Parathyroid adenoma (tissue), 2 donors: ENCODE results near the gene FARS2.

Source experiments
- H2AFZ ChIP-seq: fragments of 300-600 bp; sonication (generic); one replicate; pipeline ENCODE4 v1.7.0; 2017; ENCODE audit warnings: antibody characterized with exemption, mild to moderate bottlenecking
- H3K27ac ChIP-seq: fragments of 300-600 bp; sonication (generic); one replicate; pipeline ENCODE4 v1.7.0; 2017
- H3K27me3 ChIP-seq: fragments of 300-600 bp; sonication (generic); one replicate; pipeline ENCODE4 v1.7.0; 2017; ENCODE audit warnings: low read length; ENCODE audit not compliant: control insufficient read depth, insufficient read depth
- H3K36me3 ChIP-seq: fragments of 300-600 bp; sonication (generic); one replicate; pipeline ENCODE4 v1.7.0; 2017; ENCODE audit warnings: low read length; ENCODE audit not compliant: control insufficient read depth, insufficient read depth
- H3K4me1 ChIP-seq: fragments of 300-600 bp; sonication (generic); one replicate; pipeline ENCODE4 v1.7.0; 2017; ENCODE audit warnings: control low read depth
- H3K4me2 ChIP-seq: fragments of 300-600 bp; sonication (generic); one replicate; pipeline ENCODE4 v1.7.0; 2017; ENCODE audit warnings: low read length
- H3K4me3 ChIP-seq: fragments of 300-600 bp; sonication (generic); one replicate; pipeline ENCODE4 v1.7.0; 2017; ENCODE audit warnings: low read depth, low read length
- H3K79me2 ChIP-seq: fragments of 300-600 bp; sonication (generic); one replicate; pipeline ENCODE4 v1.7.0; 2017; ENCODE audit warnings: control low read depth
- H3K9ac ChIP-seq: fragments of 300-600 bp; sonication (generic); one replicate; pipeline ENCODE4 v1.7.0; 2017; ENCODE audit warnings: mild to moderate bottlenecking
- H3K9me3 ChIP-seq: fragments of 300-600 bp; sonication (generic); one replicate; pipeline ENCODE4 v1.7.0; 2017; ENCODE audit warnings: low read length; ENCODE audit not compliant: control insufficient read depth
- CTCF ChIP-seq: fragments of 300-600 bp; sonication (generic); IDR thresholded peaks from one replicate; pipeline ENCODE4 v1.7.0; 2017; ENCODE audit warnings: antibody characterized with exemption, mild to moderate bottlenecking
- donor health status: primary hyperparathyroidism.

The FARS2 gene

GRCh38 chr6:5250911-5251310, 10.4 kb upstream of the FARS2 start:
- no peak overlapping the region for H2AFZ ChIP-seq
- no peaks in the 10 kb centered on the region for H3K4me1 ChIP-seq
- no peak overlapping the region for H3K4me2 ChIP-seq
- TF ChIP-seq CTCF, result no peak
- no peaks in the 10 kb centered on the region for H3K36me3 ChIP-seq
- H3K79me2 ChIP-seq, result peaks cover 10% of the 10 kb centered on the region
- no peaks in the 10 kb centered on the region for H3K27me3 ChIP-seq
- no peak overlapping the region for H3K27ac ChIP-seq
- H3K4me3 ChIP-seq, result no peak overlapping the region
- no peak overlapping the region for H3K9ac ChIP-seq
- no peaks in the 10 kb centered on the region for H3K9me3 ChIP-seq

- no peak for TF ChIP-seq CTCF
- Histone ChIP-seq H3K4me2 (no peak overlapping the region), H3K27me3 (no peaks in the 10 kb centered on the region), H3K9ac (no peak overlapping the region), H3K27ac (no peak overlapping the region), H3K36me3 (no peaks in the 10 kb centered on the region), H3K79me2 (peaks cover 19% of the 10 kb centered on the region), H2AFZ (no peak overlapping the region), H3K4me1 (no peaks in the 10 kb centered on the region), H3K4me3 (no peak overlapping the region), H3K9me3 (no peaks in the 10 kb centered on the region)
These were observed 4.4 kb upstream of the FARS2 start for GRCh38 chr6:5256952-5257351.

GRCh38 chr6:5257400-5257799, 3.9 kb upstream of the FARS2 start:
- Histone ChIP-seq H3K4me1 (no peaks in the 10 kb centered on the region), H3K4me2 (no peak overlapping the region), H3K9me3 (no peaks in the 10 kb centered on the region), H3K9ac (no peak overlapping the region), H2AFZ (no peak overlapping the region), H3K27me3 (no peaks in the 10 kb centered on the region), H3K79me2 (peaks cover 17% of the 10 kb centered on the region), H3K27ac (no peak overlapping the region), H3K36me3 (no peaks in the 10 kb centered on the region), H3K4me3 (no peak overlapping the region)
- TF ChIP-seq CTCF, result no peak

GRCh38 chr6:5259428-5259827, 1.9 kb upstream of the FARS2 start:
- no peak overlapping the region for H3K4me3 ChIP-seq
- peak overlapping the region; percentile 94 for H3K4me2 ChIP-seq
- H2AFZ ChIP-seq, result peak overlapping the region; percentile 94
- H3K4me1 ChIP-seq, result no peaks in the 10 kb centered on the region
- H3K27me3 ChIP-seq, result no peaks in the 10 kb centered on the region
- no peak overlapping the region for H3K9ac ChIP-seq
- H3K36me3 ChIP-seq, result no peaks in the 10 kb centered on the region
- peaks cover 13% of the 10 kb centered on the region for H3K79me2 ChIP-seq
- H3K9me3 ChIP-seq, result no peaks in the 10 kb centered on the region
- H3K27ac ChIP-seq, result no peak overlapping the region
- TF ChIP-seq CTCF, result no peak

- no peak for TF ChIP-seq CTCF
- peak overlapping the region; percentile 96 for H3K27ac ChIP-seq
- no peak overlapping the region for H3K9ac ChIP-seq
- H3K4me2 ChIP-seq, result peak overlapping the region; percentile 94
- H3K79me2 ChIP-seq, result peaks cover 17% of the 10 kb centered on the region
- peak overlapping the region; percentile 82 for H3K4me3 ChIP-seq
- no peaks in the 10 kb centered on the region for H3K4me1 ChIP-seq
- H3K36me3 ChIP-seq, result no peaks in the 10 kb centered on the region
- H3K9me3 ChIP-seq, result no peaks in the 10 kb centered on the region
- H2AFZ ChIP-seq, result peak overlapping the region; percentile 94
- H3K27me3 ChIP-seq, result no peaks in the 10 kb centered on the region
These were observed 1.1 kb upstream of the FARS2 start for GRCh38 chr6:5260111-5260620.
